HG02759 (cell line): ENCODE measurements around the gene MRPL32.

Experiments used
- ATAC-seq: cut with Tn5 transposase; IDR thresholded peaks from one replicate; pipeline ENCODE4 v1.9.1; 2021; ENCODE audit warnings: mild to moderate bottlenecking, moderate library complexity; ENCODE audit not compliant: unreplicated experiment

MRPL32 gene

DNA sequence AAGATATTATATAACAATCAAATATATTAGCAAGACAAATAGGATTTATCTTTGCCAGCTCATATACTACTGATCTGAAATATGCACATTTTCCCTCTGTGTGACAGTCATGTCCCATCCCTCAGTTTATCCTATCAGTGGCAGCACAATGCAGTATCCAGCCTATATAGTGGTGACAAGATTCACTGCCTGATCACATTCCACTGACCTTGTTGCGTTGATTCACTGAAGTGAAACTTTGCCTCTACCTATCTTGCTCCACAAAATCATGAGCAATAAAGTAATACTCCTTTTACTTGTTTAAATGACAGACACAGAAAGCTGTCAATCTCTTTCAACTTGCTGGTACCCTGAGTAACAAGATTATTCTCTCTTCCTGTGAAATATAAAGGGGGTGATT, 6.5 kb upstream of the MRPL32 start:
- ATAC-seq, result no peak

- no peak for ATAC-seq
These were observed 6.0 kb upstream of the MRPL32 start for GRCh38 chr7:42926204-42926603.

DNA sequence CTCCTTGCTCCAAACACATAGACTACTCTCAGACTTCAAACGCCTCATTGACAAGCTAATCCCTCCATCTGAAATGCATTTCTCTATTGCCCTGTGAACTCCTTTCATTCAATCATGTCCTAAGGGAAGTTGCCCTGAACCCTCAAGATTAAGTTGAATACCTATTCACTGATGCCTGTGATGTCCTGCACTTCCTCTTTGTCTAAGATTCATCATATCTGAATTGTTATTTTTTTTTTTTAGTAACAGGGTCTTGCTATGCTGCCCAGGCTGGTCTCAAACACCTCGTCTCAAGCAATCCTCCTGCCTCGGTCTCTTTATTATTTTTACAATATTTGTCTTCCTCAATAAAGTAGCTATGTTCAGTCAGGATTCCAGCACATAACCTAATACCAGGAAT, 3.4 kb upstream of the MRPL32 start:
- no peak for ATAC-seq

- no peak for ATAC-seq
These were observed 2.7 kb upstream of the MRPL32 start for GRCh38 chr7:42929449-42929848.

- no peak for ATAC-seq
These were observed 1.3 kb upstream of the MRPL32 start for GRCh38 chr7:42930889-42931288.

DNA sequence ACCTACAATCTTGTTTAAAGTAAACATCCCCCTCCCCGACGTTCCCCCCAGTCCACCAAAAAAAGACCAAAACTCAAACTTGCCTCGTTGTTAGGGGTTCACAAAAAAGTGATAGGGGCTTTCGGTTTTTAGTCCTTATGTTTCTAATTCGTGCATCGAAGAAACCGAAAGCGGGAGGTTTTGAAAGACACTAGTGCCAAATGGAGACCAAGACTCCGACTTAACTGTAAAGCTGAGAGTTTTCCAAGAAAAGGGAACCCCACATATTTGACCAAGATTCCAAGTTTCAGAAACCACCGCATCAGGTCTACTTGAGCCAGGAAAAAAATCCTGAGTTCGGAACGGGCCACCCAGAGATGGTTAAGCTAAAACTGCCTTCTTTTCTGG, 736 bp upstream of the MRPL32 start:
- ATAC-seq, result no peak

DNA sequence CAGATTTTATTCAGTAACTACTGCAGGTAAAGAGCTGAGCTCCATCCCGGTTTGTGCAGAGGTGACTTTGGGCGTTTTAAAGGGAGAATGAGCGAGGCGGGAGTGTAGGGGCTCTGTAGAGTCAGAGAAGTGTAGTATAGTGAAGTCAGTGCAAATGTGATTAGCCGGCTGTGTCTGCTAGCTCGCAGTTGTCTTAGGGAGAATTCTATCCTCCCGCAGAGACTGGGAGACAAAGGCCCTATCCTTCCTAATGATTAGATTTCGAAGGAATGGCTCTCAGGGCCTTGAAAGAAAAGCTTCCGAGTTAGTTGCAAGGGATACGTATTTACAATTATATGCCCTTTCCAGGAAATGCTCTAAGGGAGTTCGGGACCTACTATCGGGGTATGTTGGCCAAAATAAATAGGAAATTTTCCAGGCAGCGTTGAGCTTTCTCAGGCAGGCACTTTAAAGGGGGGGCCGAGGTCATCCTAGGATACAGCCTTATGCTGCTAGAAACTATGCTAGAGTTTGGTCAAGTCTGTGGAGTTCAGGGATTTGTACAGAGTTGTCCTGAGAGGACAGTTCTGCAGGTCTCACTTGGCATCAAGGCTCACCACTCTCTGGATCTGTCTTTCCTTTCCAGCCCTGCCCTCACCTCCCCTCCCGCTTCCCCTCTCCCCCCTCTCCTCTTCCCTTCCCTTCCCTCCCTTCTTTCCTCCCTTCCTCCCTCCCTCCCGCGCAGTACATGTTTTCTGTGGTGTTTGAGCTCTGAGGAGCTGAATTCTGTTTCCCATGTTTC, 825 bp downstream of the MRPL32 start:
- ATAC-seq, result peak; percentile 16

- ATAC-seq, result no peak
These were observed 2.1 kb downstream of the MRPL32 start for GRCh38 chr7:42934291-42934690.

GRCh38 chr7:42935861-42936260, 3.7 kb downstream of the MRPL32 start:
- ATAC-seq, result no peak

- ATAC-seq, result peak; percentile 39
These were observed 7.5 kb downstream of the MRPL32 start for GRCh38 chr7:42939457-42940240.

DNA sequence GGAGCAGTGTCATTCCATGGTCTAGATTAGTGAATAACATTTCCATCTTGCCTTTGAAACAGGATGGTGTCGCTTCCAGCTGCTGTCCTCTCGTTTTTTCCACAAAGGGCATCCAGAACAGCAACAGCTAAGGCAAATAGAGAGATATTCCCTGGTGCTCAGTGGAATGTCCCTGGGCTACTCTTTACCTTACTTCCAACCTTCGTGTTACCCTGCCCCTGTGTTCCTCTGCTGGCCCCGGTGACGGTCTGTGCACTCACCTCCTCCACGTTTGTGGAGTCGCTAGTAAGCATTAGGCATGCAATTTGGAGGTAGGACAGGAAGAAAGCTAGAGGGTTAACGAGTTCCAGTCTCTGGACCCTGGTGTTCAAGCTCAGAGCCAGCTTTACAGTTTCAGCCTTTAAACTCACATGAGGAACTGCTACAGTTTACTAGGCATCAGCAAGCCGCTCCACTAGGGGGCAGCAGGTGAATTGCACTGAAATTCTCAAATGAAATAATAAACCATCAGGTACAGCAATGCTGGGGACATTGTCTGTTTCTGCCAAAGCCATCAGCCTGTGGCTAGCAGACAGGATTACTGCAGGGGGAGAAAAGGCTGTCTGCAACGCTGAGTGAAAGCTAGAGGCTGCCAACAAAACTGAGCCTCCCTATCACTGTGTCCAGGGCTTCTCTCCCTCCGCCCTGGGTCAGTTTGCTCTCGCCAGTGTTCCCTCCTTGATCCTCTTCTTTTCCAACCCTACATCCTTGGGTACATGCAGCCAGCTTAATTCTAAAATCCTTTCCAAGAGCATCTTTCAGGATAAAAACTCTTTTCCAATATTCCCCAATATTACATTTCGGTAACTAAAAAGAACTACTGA, 9.0 kb downstream of the MRPL32 start:
- ATAC-seq, result peak; percentile 52

- peak; percentile 54 for ATAC-seq
These were observed 13.8 kb downstream of the MRPL32 start for GRCh38 chr7:42945821-42946626.

DNA sequence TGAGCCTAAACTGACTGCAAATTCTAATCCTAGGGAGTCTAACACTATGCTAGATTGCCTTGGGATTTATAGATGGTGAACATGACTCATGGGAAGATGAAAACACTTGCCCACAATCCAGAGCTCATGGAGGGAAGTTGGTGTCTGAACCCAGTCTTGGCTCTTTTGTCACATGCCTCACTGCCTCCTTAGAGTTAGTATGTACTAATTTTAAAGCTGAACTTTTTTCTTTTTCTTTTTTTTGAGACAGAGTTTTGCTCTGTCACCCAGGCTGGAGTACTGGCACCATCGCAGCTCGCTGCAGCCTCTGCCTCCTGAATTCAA, 14.4 kb downstream of the MRPL32 start:
- ATAC-seq, result no peak

DNA sequence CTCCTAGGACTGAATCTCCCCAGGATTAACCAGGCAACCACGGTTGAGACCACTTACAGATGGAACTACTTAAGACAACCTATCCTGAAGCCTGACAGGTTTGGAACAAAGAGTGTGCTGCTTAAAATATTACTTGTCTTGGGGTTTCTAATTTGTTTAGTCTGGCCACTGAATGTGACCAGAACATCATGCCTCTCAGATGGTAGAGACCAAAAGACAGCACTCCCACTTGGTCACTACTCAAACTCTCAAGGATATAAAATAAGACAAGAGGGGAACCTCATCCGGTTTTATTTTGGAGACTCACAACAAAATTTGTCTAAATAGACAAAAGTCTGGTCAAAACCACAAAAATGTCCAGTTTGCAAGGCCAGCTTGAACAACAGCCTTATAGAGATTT, 15.3 kb downstream of the MRPL32 start:
- no peak for ATAC-seq

DNA sequence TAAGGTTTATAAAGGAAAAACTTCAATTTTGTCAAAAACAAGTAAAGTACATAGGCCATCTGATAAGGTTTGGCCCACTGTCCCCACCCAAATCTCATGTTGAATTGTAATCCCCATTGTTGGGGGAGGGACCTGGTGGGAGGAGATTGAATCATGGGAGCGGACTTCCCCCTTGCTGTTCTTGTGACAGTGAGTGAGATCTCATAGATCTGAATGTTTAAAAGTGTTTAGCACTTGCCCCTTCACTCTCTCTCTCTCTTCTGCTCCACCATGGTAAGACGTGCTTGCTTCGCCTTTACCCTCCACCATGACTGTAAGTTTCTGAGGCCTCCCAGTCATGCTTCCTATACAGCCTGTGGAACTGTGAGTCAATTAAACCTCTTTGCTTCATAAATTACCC, 18.2 kb downstream of the MRPL32 start:
- no peak for ATAC-seq

DNA sequence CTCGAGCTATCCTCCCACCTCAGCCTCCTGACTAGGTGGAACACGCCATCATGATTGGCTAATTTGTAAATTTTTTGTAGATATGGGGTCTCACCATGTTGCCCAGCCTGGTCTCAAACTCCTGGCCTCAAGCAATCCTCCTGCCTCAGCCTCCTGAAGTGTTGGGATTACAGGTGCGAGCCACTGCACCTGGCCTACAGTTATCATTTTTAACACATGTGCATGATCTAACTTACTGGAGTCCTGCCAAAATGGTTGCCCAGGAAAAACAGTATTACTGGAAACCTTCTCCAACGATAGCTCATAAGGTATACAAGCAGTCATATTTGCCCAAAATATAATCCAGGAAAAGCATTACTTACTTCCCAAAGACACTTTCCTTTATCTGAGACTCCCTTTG, 20.2 kb downstream of the MRPL32 start:
- no peak for ATAC-seq

- no peak for ATAC-seq
These were observed 21.8 kb downstream of the MRPL32 start for GRCh38 chr7:42953994-42954393.

DNA sequence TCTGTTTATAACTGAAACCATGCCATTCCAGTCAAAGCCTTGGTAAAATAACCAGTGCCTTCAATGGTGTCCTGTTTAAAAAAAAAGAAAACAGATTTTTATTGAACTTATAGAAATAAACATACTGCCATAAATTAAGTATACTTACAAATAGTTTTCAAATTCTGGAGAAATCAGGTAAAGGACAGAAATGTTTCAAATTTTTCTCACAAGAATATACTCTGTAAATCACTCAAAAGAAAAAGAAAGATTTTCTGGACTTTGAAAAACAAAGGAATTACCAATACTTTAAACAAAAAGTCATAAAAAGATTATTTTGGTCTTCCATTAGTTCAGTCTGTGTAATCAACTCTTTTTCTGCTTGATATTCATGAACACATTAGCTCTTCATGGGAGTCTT, 23.9 kb downstream of the MRPL32 start:
- ATAC-seq, result no peak

GRCh38 chr7:42959549-42959948, 27.4 kb downstream of the MRPL32 start:
- ATAC-seq, result no peak

DNA sequence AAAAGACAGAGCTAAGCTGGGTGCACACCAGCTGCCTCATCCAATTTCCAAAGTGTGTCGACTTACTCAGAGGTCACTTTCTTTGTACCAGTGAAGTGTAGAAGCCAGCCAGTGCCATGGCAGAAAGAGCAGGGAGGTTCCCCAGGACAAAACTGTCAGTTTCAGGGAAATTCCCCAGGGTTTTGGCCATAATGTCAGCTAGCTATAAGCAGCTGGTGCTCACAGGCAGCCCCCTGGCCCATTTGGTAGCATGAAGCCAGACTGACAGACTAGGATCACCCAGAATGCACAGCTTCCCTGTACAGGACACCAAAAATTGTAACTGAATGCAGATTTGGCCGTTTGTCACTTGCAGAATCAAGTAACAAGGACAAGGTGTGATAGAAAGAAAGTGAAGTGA, 28.6 kb downstream of the MRPL32 start:
- peak; percentile 66 for ATAC-seq

- ATAC-seq, result no peak
These were observed 29.0 kb downstream of the MRPL32 start for GRCh38 chr7:42961170-42961569.
